NCI-H1417 treated with DMSO at 0.1 percent for 48 hours (cell line): ENCODE data around the gene RGL3.
"Not testable (repeated sequence)": the region's sequence is repeated elsewhere in the genome, so short reads cannot be mapped to it uniquely, and the experiment has no call there.

ENCODE experiments used
- DNase-seq: peaks from one replicate; lab custom pipeline; 2025; lab: John Stamatoyannopoulos, UW

Gene RGL3

GRCh38 chr19:11361771-11362731 is 57.1 kb downstream of the RGL3 start:
- no peak for DNase-seq

- no peak for DNase-seq
Observed at GRCh38 chr19:11361037-11361770, 57.9 kb downstream of the RGL3 start.

GRCh38 chr19:11359421-11359820 is 59.7 kb downstream of the RGL3 start:
- no peak for DNase-seq

GRCh38 chr19:11356676-11357550 is 62.2 kb downstream of the RGL3 start:
- DNase-seq: no peak

- DNase-seq: no peak
Observed at GRCh38 chr19:11356074-11356397, 63.1 kb downstream of the RGL3 start.

GRCh38 chr19:11355160-11356073 is 63.7 kb downstream of the RGL3 start, which contains the start of gene PLPPR2:
TSS of gene PLPPR2 (plus strand) at chr19:11355432. CDS start at chr19:11357674, 2,242 bp downstream.
- peak; percentile 56 for DNase-seq

- not testable (repeated sequence) for DNase-seq
Observed at GRCh38 chr19:11354102-11354501, 65.0 kb downstream of the RGL3 start.

GRCh38 chr19:11349171-11349570 is 69.9 kb downstream of the RGL3 start:
- DNase-seq: no peak

- DNase-seq: no peak
Observed at GRCh38 chr19:11347546-11348039, 71.5 kb downstream of the RGL3 start.

- peak; percentile 93 for DNase-seq
Observed at GRCh38 chr19:11346104-11346940, 72.8 kb downstream of the RGL3 start, which contains the start of the genes CCDC159 and TMEM205. TSS of gene CCDC159 (plus strand) at chr19:11346519. CDS start at chr19:11346607, 88 bp downstream. TSS of gene TMEM205 (minus strand) at chr19:11346268. CDS start at chr19:11345619, 649 bp downstream.

- no peak for DNase-seq
Observed at GRCh38 chr19:11345122-11345803, 73.9 kb downstream of the RGL3 start.
